NCI-H510A (cell line): ENCODE measurements around the gene PLCL1.
A peak's percentile ranks its signal among the peaks of the same experiment; 100 is the strongest.

Experiments used
- DNase-seq: peaks from one replicate; lab custom pipeline; 2025; lab: John Stamatoyannopoulos, UW

Gene PLCL1

DNA sequence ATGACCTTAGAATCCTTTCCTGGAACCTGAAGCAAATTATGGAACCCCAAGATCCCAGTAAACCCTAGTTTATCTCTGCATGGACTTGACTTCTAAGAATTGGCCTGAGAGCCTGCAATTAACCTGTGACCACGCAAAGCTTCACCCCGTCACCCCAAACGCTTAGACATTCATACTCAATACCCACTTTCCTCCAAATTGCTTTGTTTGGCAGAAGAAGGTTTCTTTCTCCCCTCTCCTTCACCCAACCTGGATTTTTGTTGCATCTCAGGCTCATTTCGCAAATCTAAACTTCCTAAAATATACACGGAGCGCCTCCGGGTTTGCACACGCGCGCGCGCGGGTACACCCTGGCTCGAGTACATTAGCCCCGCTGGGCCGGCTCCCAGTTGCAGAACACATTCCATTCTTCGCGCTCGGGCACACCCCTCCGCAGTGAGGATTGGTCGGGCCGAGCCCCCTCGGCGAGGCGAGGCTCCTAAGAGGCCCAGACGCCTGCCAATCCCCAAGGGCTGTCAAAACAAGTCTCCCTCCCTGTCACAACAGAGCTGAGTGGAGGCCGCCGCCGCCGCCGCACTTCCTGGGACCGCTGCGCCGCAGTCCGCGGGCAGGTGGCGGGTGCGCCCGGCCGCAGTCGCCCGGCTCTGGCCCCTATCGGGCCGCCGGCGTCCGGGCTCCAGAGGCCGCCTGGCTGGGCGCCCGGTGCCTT is at the start of gene PLCL1:
Gene PLCL1 (plus strand): TSS at position 545 of the 709 bp plus-strand sequence.
- DNase-seq = peak; percentile 87

DNA sequence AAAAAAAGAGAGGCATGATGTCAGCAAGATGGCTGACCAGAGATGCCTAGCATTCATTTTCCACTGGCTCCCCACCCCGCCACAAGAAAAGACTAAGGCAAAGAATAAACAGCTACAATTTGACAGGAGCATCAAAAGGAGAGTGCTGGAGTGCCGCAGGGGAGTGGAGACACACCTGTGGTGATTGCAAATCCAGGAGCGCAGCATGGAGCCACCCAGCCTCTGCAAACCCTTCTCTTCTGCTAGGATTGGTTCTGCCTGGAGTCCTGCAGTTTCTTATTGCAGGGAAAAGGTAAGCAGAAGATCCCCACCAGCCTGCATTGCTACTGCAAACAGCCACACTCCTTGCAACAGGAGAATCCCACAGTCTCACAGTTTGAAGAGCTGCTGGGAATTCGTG is 45.4 kb upstream of the PLCL1 start:
- no peak for DNase-seq

DNA sequence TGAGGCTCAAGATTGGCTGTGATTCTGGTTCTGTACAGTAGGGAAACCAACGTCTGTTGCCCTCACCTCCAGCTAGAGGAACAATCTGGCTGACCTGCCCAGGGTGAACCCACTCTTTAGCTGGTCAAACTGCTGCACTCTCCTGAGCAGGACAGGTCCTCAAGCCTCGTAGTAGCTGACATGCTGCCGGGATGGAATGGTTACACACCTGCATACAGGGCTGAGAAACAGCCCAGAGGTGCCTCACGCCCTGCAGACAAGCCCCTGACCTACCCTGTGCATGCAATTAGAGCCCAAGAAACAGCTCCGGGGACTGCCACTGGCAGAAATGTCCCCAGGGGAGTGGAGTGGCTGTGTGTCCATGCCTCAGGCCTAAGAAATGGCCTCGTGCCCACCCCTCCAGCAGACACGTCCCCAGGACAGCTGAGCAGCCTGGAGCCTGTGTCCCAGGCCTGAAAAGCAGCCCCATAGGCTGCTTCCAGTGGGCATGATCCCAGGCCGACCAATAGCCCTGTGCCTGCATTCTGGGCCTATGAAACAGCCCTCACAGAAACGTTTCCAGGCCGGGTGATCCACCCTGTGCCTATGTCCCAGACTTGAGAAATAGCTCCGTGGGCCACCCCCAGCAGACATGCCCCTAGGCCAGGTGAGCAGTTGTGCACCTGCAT is 44.6 kb upstream of the PLCL1 start:
- DNase-seq = no peak

DNA sequence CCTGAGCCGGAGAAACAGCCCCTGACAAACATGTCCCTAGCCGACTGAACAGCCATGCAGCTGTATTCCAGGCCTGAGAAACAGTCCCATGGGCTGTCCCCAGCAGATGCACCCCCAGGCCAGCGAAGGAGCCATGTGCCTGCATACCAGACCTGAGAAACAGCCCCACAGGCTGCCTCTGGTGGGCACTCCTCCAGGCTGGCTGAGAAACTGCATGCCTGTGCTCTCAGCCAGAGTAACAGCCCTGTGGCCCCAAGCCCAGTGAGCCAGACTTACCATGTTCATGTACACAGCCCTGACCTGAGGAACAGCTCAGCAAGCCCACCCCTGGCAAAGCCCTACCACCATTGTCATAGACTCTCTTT is 44.1 kb upstream of the PLCL1 start:
- DNase-seq = no peak

- DNase-seq = no peak
These were observed 26.5 kb upstream of the PLCL1 start for GRCh38 chr2:197777823-197778407.

DNA sequence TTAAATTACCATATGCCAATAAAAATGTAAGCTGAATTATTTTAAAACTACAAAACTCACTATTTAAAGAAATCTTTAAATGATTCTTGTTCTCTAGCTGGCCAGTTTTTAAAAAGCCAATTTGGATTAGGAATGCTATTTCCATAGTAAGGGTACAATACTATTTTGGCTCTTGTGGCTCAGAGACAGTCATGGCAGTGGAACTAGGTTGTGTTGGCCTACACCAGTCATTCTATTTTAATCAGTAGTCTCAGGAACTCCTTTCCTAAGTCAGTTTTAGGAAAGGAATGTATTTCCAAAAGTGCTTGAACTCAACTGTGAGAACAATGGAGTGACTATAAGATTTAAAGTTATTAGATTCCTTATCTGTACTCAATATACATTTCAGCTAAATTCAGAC is 25.1 kb upstream of the PLCL1 start:
- no peak for DNase-seq

- no peak for DNase-seq
These were observed 22.3 kb upstream of the PLCL1 start for GRCh38 chr2:197782126-197782525.

- DNase-seq = no peak
These were observed 19.1 kb upstream of the PLCL1 start, which contains the start of gene BOLL for GRCh38 chr2:197784956-197785941. Gene BOLL, minus strand, starts transcription at chr2:197785319. Its CDS starts 3,469 bp downstream, at chr2:197781850.

DNA sequence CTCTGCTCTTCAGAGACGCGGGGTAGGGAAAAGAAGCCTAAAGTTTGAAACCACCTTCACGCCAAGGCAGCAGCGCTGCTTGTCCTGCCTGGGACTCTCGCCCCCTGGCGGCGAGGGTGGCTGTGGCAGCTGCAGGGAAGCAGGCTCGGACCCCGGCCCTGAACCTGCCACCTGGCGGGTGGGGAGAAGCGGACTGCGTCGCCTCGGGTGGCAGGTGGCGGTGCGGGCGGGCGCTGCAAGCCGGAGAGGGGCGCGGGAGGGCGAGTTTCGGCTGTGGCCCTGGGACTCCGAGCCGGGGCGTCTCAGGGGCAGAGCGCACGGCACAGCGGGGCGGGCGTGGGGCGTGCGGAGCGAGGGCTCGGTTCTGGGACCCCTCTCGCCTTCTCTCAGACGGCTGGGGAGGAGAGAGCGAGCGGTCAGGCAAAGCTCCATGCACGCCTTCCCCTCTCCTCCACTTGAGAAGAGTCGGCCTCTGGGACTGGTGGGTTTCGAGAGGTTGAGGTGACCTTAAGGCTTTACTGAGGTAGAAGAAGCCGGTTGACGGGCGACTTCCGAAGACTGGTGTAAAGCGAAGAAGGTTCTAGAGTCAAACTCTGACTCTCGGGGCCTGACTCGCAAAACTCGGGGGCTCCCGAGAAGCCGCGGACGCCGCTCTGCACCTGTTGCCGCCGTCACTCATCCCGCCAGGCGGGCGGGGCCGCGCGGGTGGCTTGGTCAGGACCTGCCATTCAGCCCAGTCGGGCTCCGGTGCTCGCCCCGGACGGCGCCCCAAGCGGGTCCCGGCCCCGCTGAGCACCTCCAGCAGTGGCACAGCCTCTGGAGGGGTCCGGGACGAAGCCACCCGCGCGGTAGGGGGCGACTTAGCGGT is 18.1 kb upstream of the PLCL1 start:
- peak; percentile 34 for DNase-seq

GRCh38 chr2:197793456-197793855 is 10.9 kb upstream of the PLCL1 start:
- DNase-seq = no peak

GRCh38 chr2:197795277-197795676 is 9.1 kb upstream of the PLCL1 start:
- no peak for DNase-seq

- no peak for DNase-seq
These were observed 6.2 kb upstream of the PLCL1 start for GRCh38 chr2:197798187-197798586.

DNA sequence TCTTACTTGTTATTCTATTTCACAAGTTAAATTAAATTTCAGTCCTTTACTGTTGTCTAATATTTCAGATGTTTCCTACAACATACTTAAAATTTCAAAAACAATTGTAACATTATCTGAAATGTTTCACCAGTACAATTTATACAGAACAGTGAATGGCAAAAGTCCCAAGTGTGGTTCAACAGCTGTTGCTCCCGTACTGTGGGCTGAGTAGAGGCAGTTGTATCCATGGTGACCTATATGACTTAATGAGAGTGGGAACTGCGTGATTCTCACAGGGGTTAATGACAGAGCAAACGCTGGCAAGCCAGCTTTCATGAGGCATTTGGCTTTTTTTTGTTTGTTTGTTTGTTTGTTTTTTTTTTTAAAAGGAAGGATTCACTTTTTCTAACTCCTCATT is 5.3 kb upstream of the PLCL1 start:
- no peak for DNase-seq

GRCh38 chr2:197800091-197800490 is 4.3 kb upstream of the PLCL1 start:
- DNase-seq = no peak

GRCh38 chr2:197801033-197801432 is 3.4 kb upstream of the PLCL1 start:
- DNase-seq = no peak

- no peak for DNase-seq
These were observed 1.4 kb upstream of the PLCL1 start for GRCh38 chr2:197803033-197803444.

DNA sequence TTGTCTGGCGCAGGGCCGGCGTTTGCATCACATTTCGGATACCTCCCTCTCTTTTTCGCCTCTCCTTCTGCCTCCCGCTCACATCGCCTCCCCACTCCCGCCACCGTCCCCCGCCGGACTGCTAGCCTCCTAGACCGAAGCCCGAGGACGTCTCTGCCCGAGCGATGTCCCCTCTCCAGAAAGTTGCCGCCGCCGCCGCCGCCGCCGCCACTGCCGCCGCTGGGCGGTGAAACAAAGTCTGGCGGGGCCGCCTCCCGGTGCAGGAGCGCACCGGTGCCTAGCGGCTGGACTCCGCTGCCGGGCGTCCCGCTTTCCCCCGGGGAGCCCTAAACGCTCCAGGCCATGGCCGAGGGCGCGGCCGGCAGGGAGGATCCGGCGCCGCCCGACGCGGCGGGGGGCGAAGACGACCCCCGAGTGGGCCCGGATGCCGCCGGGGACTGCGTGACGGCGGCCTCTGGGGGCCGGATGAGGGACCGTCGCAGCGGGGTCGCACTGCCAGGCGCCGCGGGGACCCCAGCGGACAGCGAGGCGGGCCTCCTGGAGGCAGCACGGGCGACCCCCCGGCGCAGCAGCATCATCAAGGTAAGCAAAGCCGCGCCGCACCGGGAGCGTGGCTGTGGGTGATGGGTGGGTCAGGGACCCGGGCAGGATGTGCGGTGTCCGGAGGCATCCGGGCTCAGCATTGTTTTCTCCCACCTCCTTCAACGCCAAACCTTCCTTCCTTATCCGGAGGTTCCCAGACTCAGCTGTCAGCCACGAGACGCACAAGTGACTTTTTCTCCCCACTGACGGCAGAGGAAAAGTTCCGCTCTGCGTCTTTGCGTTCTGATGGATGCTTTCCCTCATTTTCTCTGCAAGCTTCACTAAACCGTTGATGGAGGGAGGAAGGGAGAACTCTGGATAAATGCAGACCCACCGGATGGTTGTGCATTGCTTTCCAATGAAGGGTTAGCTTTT is 643 bp downstream of the PLCL1 start:
- DNase-seq = no peak

- DNase-seq = no peak
These were observed 1.6 kb downstream of the PLCL1 start for GRCh38 chr2:197805715-197806633.

GRCh38 chr2:197809064-197809463 is 4.7 kb downstream of the PLCL1 start:
- no peak for DNase-seq
